Pancreas (tissue), 10 donors: Measurements from ENCODE around the gene DPY19L1. TPM values are rescaled to one million over a fixed set of nuclear protein-coding genes. Genes with fewer than 3 reads are reported as not detected.

Experiments used
- ATAC-seq, 4 donors: fragments of 200-7000 bp; cut with Tn5 transposase; one replicate each; pipeline versions ENCODE4 v1.8.0 to v1.9.1; 2020; ENCODE audit warnings: mild to moderate bottlenecking in 4 of 4, moderate library complexity in 4 of 4
- DNase-seq, 6 donors: peaks; one replicate each; pipeline ENCODE4 v3.0.0-alpha.2; 2020
- FAIRE-seq: peaks from 2 replicates; lab custom pipeline; 2012; peaks lifted over from hg19 to GRCh38; lab: Jason Lieb, UNC
- H3K27ac ChIP-seq, 4 donors: fragments of 200-600 bp; sonication (generic); 1 replicate in 3 of 4; 2 replicates in 1 of 4; pipeline versions ENCODE4 v1.5.0 to v1.8.0; 2020
- H3K27me3 ChIP-seq, 4 donors: fragments of 200-600 bp; one replicate each; pipeline ENCODE4 v1.8.0; 2021
- H3K36me3 ChIP-seq, 3 donors: fragments of 200-600 bp; sonication (generic) in 1 of 3; one replicate each; pipeline versions ENCODE4 v1.5.0 to v1.8.0; 2020 to 2021
- H3K4me1 ChIP-seq, 3 donors: fragments of 200-600 bp; one replicate each; pipeline ENCODE4 v1.8.0; 2021
- H3K4me3 ChIP-seq, 4 donors: fragments of 200-600 bp; sonication (generic) in 2 of 4; one replicate each; pipeline versions ENCODE4 v1.5.0 to v1.8.0; 2020 to 2021
- H3K9me3 ChIP-seq, 4 donors: fragments of 200-600 bp; one replicate each; pipeline ENCODE4 v1.8.0; 2021
- WGBS, 2 donors: extraction: QIAGEN DNeasy Blood & Tissue Kit; methylation state at CpG; one replicate each; pipeline ENCODE4 v1.1.7; 2013; 5-methylcytosine and 5-hydroxymethylcytosine counted together
- intact Hi-C, 3 donors: fragments of 100-400 bp; cut with DNase I; formaldehyde crosslinking; loops; one replicate each; pipeline versions ENCODE4 v1.11.1 to v1.14.2; 2022
- polyA plus RNA-seq, 2 donors: library from polyadenylated mRNA; stranded (reverse); fragments of 200-250 nt; gene quantifications; one replicate each; pipeline ENCODE4 v1.2.3, GENCODE V29; 2013
- total RNA-seq, 6 donors: library from RNA; stranded (reverse); fragmentation: NEBNext Ultra II Directional in 4 of 6; extraction: Animal tissue kit (Norgen Biotek cat#: 25700) in 4 of 6; gene quantifications; one replicate each; pipeline versions ENCODE4 v1.2.1 to v1.2.4, GENCODE V29; 2021 to 2023
- TF ChIP-seq, protein P1 (sequence below), 4 donors: fragments of 200-600 bp; sonication (generic) in 3 of 4; IDR thresholded peaks; one replicate each; pipeline versions ENCODE4 v1.5.0 to v1.8.0; 2021; ENCODE audit warnings: antibody characterized with exemption in 4 of 4
- donor health status: healthy with polysubstance abuse.
- donor health status: DM: no; HTN: no; CAD: no; lungs with moderate emphysema.
- donor health status: DM: no; HTN: no; CAD: no.
- donor health status: control.
- donor health status: control.
- donor health status: Bipolar disorder and iron deficiency.
- donor health status: DM: yes; HTN: yes; CAD: no.
- donor health status: DM: no; HTN: no; CAD: no.
- donor health status: DM: no; HTN: no; CAD: no.
- donor health status: DM: yes; HTN: yes; CAD: no.

DPY19L1 gene
- total and polyA plus RNA-seq, 8 donors = 1.6 to 12.9 (median 5.7) TPM

DNA sequence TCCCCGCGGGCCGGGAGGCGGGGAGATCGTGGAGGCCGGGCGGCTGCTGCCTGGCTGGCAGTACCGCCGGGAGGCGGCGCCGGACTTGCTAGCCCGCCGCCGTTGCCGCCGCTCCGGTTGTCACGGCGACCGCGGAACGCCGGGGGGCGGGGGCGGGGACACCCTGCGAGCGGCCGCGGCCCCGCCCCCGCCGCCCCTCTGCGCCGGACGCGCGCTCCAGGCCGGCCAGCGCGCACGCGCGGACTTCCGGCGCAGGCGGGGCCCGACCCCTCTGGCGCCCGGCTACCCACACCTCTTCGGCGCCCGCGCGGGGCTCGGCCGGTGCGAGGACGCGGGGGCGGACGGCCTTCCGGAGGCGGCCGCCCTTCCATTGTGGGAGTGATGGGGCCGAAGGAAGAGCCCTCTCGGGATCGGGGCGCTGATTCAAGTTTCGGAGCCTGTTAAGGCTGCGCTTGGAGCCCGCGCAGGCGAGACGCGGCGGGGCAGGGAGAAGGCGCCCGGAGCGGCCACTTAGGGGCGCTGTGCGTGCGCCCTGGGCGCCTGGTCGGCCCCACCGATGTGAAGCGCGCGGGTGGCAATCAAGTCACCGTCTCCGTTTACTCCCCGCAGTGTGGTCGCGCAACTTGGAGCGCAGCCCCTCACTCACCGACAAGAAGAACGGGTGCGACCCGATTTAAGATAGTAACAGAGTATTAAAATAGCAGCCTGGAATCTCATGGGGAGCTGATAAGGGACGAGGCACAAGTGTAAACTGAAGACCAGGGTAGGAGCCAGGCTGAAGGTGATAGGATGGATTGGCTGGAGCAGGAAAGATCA, 449 bp upstream of the DPY19L1 start:
- H3K27me3 ChIP-seq = no peaks in the 10 kb centered on the region
- no peaks in the 10 kb centered on the region for H3K36me3 ChIP-seq
- H3K4me1 ChIP-seq = peaks cover 0 to 15% (median 0%) of the 10 kb centered on the region in 3 donors
- FAIRE-seq = no peak
- no peaks in the 10 kb centered on the region for H3K9me3 ChIP-seq
- peak overlapping the region; percentile 71 to 77 (median 74) for H3K4me3 ChIP-seq
- TF ChIP-seq, protein P1, sequence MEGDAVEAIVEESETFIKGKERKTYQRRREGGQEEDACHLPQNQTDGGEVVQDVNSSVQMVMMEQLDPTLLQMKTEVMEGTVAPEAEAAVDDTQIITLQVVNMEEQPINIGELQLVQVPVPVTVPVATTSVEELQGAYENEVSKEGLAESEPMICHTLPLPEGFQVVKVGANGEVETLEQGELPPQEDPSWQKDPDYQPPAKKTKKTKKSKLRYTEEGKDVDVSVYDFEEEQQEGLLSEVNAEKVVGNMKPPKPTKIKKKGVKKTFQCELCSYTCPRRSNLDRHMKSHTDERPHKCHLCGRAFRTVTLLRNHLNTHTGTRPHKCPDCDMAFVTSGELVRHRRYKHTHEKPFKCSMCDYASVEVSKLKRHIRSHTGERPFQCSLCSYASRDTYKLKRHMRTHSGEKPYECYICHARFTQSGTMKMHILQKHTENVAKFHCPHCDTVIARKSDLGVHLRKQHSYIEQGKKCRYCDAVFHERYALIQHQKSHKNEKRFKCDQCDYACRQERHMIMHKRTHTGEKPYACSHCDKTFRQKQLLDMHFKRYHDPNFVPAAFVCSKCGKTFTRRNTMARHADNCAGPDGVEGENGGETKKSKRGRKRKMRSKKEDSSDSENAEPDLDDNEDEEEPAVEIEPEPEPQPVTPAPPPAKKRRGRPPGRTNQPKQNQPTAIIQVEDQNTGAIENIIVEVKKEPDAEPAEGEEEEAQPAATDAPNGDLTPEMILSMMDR (IDR thresholded peaks at IDR 0.05) = peak; percentile 58 to 78 (median 66)
- intact Hi-C loops = no loop called here
- peak; percentile 93 to 97 (median 96) for DNase-seq
- peak; percentile 87 to 93 (median 90) for ATAC-seq
- WGBS, 2 donors = 0 to 1% methylated on average over 59 to 100 of the region's 100 CpGs
- peak overlapping the region; percentile 58 to 89 (median 81) for H3K27ac ChIP-seq

DNA sequence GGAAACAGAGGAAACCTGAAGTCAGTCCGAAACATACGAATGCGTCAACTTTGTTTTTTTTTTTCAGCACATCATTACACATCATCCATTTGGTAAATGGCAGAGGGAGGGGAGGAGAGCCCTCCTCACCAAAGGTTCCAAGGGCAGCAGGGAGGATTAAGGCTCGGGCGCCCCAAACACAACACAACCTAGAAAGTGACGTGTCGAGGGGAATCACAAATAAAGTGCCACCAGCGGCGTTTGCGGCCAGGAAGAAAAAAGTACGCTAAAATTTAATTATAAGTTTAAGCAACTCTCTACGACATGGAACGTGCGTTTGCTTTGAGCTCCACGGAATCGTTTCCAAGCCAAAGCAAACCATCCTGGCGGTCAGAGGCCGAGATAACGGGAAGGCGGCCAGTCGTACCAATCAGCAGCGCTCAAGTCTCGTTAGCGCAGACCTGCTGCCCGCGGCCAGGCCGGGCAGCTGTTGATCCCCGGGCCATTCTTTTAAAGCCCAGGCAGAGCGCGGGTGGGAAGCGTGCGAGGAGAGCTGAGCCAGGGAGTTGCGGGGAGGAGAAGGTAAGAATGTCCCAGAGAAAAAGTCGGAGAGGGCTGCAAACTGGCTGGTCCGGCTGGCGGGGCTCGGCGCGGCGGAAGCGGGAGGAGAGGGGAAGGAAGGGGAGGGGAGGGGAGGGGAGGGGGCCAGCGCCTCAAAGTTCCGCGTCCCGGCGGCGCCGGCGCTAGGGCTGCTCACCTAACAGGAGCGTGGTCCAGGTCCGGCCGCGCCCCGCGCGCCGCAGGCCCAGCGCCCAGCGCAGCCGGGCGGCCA, 719 bp downstream of the DPY19L1 start:
- DNase-seq (peak; percentile 60 to 82 (median 70)), ATAC-seq (peak; percentile 32 to 57 (median 48)), FAIRE-seq (no peak)
- Histone ChIP-seq H3K9me3 (no peaks in the 10 kb centered on the region), H3K36me3 (no peaks in the 10 kb centered on the region), H3K27ac (peak overlapping the region; percentile 58 to 89 (median 76)), H3K4me1 (peaks cover 0 to 22% (median 0%) of the 10 kb centered on the region in 3 donors), H3K27me3 (no peaks in the 10 kb centered on the region), H3K4me3 (peak overlapping the region; percentile 39 to 75 (median 58))
- intact Hi-C loops = no loop called here
- TF ChIP-seq, protein P1 (IDR thresholded peaks at IDR 0.05) = no peak
- 0% methylated on average over 37 to 61 of the region's 61 CpGs for WGBS, 2 donors

DNA sequence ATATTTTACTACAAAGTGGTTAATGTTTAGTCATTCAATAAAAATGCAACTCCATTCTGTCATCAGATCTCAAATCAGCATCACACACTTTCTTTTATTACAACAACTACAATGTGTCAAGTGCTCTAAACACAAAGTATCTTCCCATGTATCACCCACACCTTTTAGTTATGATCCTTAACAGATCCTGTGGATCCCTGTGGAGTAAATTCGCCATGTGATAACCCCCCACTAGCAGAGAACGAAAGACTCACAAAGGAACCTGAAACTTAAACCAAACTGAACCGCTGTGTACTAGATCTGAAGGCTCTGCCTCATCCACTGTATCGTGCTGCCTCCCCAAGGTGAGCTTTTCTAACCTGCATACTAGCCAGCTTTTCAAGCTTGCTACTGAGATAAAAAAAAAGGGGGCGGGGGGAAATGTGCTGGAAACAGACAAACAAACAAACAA, 1.7 kb downstream of the DPY19L1 start:
- WGBS, 2 donors = 28 to 29% methylated on average over 5 of the region's 5 CpGs
- TF ChIP-seq, protein P1 (IDR thresholded peaks at IDR 0.05) = no peak
- peak overlapping the region in 1 of 4 donors; percentile 89 for H3K27ac ChIP-seq
- DNase-seq = peak in 2 of 6 donors; percentile 15 to 18
- H3K4me3 ChIP-seq = peak overlapping the region in 1 of 4 donors; percentile 71
- no peak for FAIRE-seq
- H3K4me1 ChIP-seq = peaks cover 0 to 22% (median 6%) of the 10 kb centered on the region in 3 donors
- ATAC-seq = peak in 2 of 4 donors; percentile 9 to 30
- intact Hi-C loops = no loop called here
- no peaks in the 10 kb centered on the region for H3K9me3 ChIP-seq
- H3K27me3 ChIP-seq = no peaks in the 10 kb centered on the region
- H3K36me3 ChIP-seq = no peaks in the 10 kb centered on the region

DNA sequence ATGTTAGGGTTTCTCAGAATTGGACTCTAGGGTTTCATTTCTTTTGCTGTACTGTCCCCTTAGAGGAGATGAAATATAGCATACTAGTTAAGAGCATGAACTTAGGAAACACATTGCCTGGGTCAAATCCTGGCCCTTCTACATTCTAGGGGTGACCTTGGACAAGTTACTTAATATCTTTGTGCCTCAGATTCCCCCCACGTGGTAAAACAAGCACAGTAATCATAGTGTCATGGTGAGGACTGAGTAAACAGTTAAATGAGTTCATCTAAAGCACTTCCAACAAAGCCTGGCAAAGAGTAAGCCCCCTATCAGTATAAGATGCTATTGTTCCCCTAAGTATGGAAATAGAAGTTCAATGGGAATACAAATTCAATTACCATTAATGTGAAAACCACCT, 5.1 kb downstream of the DPY19L1 start:
- Histone ChIP-seq H3K4me1 (peaks cover 0 to 22% (median 10%) of the 10 kb centered on the region in 3 donors), H3K9me3 (no peaks in the 10 kb centered on the region), H3K27ac (no peak overlapping the region), H3K27me3 (no peaks in the 10 kb centered on the region), H3K4me3 (no peak overlapping the region), H3K36me3 (no peaks in the 10 kb centered on the region)
- ATAC-seq (no peak), FAIRE-seq (no peak), DNase-seq (no peak)
- 0% methylated on average over 1 of the region's 1 CpG for WGBS, 2 donors
- TF ChIP-seq, protein P1 (IDR thresholded peaks at IDR 0.05) = no peak
- intact Hi-C loops = no loop called here
